GM18507 (cell line): ENCODE results near the gene ETNK2.

ENCODE experiments used
- DNase-seq: peaks from one replicate; pipeline ENCODE4 v3.0.0; 2011; ENCODE audit warnings: low read depth; ENCODE audit not compliant: insufficient read length; ENCODE audit errors: extremely low spot score
- FAIRE-seq: peaks from 2 replicates; lab custom pipeline; 2011; peaks lifted over from hg19 to GRCh38; lab: Jason Lieb, UNC

The ETNK2 gene, protein sequence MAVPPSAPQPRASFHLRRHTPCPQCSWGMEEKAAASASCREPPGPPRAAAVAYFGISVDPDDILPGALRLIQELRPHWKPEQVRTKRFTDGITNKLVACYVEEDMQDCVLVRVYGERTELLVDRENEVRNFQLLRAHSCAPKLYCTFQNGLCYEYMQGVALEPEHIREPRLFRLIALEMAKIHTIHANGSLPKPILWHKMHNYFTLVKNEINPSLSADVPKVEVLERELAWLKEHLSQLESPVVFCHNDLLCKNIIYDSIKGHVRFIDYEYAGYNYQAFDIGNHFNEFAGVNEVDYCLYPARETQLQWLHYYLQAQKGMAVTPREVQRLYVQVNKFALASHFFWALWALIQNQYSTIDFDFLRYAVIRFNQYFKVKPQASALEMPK

DNA sequence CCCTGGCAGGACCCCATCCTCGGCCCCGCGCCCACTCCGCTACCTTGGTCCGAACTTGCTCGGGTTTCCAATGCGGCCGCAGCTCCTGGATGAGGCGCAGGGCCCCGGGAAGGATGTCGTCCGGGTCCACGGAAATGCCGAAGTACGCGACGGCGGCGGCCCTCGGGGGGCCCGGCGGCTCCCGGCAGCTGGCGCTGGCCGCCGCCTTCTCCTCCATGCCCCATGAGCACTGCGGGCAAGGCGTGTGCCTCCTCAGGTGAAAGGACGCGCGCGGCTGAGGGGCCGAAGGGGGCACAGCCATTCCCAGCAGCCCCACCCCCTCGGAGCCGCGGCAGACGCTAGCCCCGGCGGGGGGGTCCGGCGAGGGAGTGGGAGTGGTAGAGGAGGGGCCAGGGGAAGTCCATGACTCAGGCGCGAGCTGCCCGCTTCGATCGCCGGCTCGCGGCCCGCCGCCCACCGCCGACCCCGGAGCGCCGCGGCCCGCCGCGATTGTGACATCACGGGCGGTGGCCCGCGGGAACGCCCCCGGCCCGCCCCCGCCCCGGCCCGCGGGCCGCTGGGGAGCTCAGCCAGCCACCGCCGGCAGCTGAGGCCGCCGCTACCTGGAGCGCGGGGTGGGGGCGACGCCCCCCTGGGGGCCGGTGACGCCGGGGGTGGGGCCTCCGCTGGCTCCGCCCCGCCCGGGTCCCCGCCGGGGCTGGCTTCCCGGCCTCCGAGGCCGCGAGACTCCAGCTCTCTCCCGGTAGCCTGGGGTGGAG, at the start of gene ETNK2:
Gene ETNK2, minus strand, starts transcription at position 493 of the 758 bp plus-strand sequence. Its CDS starts 192 bp downstream, at position 301.
- FAIRE-seq (no peak), DNase-seq (no peak)

DNA sequence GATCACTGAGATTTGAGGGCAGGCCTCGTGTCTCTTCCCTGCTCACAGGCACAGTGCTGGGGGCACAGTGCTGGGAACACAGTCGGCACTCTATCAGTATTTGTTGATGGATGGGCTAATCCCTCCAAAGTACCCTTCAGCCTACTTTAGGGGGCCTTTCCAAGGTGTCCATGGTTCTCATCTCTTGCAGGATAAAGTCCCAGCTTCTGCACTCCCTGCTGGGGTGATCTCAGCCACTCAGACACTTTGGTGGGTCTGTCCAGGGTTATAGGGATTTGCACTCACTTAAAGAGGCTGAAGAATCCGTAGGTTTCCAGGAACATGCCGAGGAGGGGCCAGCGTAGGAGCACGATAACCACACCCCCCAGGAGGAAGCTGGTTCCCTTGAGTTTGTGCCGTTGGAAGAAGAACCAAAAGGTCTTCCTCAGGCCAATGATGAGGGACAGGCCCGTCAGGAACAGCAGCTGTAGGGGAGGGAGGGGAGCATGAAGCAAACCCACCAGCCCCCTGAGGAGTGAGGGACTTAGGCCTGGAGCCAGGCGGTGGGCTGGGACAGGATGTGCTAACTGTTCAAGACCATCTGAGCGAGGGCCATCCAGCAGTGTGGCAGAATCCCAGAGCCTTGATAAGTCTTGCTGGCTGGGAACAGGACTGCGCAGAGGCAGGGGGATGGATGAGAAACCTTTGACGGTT, 49.6 kb upstream of the ETNK2 start:
- DNase-seq (no peak), FAIRE-seq (no peak)

DNA sequence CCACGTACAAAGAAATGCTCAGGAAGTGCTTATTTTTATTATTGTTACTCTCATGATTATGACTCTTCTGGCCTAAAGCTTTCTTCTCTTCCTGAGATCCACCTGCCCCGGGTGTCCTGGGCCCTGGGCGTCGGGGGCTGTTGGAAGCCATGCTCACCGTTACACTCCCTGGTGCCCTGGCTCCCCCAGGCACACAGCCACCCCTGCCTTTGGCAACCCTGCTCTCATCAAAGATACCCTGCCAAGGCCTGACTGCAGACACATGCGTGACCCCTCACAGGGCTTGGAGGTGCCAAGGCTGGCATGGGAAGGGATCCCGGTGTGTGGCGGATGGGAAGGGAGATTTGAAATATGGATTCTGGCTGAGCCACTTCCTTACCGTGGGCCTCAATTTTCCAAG, 47.7 kb upstream of the ETNK2 start:
- no peak for FAIRE-seq

DNA sequence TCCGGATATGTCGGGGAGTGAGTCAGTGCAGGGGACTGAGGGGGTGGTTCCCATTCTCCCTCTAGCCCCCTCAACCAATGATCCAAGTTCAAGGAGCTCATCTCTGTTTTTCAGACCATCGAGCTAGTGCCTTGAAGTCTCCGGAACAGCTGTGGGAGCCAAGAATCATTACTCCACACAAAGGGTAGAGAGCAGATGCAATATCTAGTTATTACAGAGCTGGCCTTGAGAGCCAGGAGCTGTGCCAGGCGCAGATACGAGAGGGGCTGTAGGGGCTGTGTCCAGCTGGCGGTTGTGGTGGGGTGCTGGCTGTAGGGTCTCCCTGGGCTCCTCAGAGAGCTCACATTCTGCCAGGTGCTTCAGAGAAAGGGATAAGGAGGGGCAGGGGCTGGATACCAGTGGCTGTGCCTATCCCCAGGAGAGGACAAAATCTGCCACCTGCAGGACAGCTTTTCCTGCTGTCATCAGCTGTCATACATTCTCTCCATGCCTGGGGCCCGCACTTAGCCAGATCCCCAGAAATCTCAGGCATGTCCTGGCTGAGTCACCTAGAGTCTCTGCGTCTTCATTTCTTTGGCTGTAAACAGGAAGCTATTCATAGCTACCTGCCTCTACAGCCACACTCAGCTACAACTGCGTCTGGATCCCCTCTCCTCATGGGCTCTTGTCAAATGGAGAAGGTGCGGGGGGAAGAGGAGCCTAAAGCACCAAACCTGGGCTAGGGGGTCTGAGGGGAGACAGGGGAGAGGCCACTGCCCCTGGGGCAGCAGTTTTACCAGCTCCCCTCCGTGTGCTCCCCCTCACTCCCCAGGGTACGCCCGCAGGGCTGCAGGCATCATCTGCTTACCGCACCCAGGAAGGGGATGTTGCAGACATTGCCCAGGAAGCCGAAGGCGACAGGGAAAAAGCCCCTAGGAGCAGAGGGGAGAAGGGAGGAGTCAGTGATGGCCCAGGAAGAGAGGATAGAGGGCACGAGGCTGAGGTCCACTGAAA, 46.8 kb upstream of the ETNK2 start:
- no peak for FAIRE-seq

More for the DNA sequence above, 47.7 kb upstream of the ETNK2 start:
- no peak for DNase-seq

DNA sequence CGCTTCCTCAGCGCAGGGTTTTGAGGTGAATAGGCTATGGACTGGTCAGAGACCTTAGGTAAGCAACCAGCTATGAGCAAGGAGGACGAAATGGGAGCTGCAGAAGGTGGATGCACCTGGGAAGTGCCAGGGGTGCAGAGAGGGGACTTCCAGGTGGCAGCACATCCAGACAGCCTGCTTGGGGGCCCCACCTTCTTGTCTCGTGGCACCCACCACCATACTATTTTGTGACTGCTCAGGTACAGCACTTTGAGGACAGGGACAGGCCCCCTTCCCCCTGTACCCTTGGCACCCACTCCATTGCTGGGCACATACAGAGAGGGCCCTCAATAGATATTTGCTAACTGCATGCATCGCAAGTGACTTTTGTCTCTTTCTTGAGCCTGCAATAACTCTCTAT, 45.2 kb upstream of the ETNK2 start:
- FAIRE-seq (no peak), DNase-seq (no peak)

More for the DNA sequence above, 46.8 kb upstream of the ETNK2 start:
- no peak for DNase-seq

DNA sequence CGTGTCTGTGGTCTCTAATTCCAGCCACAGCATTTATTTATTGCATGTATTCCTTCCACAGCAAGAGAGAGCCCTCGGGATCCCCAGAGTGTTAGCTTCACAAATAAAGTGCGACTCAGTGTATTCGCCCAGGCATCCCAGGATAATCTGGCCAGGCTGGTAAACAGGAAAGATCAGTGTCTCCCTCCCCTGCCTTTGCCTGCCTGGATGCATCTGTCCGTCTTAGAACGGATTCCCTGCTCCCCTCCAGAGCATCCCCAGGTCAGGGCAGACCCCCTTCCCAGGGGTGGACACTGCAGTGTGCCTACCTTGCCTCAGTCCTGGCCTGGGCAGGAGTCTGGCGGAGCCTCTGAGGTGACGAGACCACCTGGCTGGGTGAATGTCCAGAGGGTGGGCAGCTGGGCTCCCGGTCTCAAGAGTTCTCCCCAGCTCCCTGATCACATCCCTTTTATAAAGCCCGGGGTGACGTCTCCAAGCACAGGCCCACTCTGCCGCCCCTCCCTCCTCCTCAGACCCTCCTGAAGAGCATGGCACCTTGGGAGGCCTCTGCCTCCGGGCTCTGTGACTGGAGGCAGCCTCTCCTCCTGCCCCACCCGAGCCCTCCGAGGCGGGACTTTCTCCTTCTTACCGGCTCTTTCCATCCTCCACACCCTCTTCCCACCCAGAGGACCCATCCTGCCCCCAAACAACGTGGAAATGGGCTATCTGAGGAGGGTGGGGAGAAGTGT, 44.4 kb upstream of the ETNK2 start, which contains the start of gene KISS1:
Gene KISS1, minus strand, starts transcription at position 424 of the 728 bp plus-strand sequence. CDS start 3,615 bp downstream, outside the sequence.
- DNase-seq (no peak), FAIRE-seq (no peak)

DNA sequence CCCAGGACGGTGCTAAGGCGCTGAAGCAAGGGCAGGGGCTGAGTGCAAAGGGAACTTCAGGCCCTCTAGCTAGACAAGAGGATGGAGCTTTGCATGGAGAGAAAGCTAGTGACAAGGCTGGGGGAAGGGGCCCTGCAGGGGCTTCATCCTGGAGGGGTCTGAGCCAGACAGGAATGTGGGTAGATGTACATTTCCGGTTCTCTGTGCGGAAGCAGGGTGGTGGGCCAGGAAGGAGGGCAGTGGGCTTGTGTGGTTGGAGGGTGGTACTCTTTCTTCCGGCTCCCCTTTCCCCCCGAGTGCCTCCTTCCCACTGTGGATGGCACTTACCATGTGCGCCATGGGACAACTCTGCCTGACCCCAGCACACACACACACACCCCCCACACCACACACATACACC, 42.9 kb upstream of the ETNK2 start:
- FAIRE-seq (no peak), DNase-seq (no peak)

DNA sequence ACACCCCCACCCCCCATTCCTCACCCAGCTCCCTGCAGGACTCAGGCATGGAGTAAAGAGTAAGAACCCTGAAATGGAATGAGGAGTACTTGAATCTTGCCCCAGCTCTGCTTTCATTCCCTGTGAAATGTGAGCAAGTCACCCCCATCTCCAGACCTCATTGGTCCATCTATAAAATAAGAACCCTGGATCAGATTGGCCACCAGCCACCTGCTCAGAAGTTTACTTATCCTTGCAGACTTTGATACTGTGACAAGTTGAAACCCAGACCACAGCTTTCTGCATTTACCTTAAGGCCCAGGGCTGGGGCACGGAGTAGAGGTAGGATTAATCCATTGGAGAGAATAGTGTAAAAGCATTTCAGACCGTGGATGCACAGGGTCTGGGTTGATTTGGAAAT, 42.2 kb upstream of the ETNK2 start:
- no peak for DNase-seq

DNA sequence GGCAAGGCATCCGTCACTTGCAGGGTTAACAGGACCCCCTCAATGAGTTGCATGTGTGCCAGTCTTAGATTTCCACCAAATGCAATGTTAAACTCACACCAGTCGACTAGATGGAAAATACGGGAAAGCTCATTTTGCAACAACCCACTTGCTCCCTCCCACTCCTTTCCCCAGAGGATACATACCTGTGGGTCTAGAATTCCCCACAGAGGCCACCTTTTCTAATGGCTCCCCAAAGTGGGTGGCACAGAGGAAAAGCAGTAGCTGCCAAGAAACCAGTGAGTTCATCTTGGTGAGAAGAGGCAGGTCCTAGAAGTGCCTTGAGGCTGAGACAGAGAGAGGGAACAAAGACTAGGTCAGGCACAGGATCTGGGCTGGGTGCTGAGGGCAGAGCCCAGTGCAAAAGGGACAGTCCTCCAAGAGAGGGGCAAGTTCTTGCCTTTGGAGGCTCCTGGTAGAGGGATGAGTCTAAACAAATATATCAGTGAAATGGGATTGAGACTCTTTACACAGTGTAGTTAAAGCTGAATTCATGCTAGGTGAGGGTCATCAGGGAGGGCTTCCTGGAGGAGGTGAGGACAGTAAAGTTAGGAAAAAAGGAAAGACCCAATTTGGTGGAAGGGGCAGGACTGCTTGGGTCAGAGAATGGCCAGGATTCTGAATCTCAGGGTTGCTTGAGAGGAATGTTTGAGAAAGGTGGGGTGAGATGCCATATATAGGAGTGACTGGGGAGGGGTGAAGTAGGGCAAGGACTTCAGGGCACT, 40.9 kb upstream of the ETNK2 start:
- FAIRE-seq (no peak), DNase-seq (no peak)

More for the DNA sequence above, 42.2 kb upstream of the ETNK2 start:
- FAIRE-seq: no peak

DNA sequence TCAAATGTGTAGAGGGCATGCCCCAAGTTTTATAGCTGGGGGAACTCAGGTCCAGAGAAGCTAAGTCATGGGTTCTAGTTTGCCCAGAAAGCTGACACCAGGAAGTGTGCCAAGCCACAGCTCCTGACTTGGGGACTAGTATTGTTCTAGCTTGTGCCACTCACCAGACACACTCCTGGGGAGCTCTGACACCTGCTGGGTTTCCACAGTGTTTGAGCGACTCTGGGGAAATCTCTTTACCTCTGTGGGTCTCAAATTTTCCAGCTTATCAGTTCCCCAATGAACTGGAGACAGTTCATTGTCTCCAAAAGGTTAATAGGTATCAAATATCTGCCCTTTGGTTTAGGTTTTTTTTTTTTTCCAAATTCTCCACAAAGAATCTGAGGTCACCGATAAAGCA, 40.2 kb upstream of the ETNK2 start:
- FAIRE-seq (no peak), DNase-seq (no peak)

DNA sequence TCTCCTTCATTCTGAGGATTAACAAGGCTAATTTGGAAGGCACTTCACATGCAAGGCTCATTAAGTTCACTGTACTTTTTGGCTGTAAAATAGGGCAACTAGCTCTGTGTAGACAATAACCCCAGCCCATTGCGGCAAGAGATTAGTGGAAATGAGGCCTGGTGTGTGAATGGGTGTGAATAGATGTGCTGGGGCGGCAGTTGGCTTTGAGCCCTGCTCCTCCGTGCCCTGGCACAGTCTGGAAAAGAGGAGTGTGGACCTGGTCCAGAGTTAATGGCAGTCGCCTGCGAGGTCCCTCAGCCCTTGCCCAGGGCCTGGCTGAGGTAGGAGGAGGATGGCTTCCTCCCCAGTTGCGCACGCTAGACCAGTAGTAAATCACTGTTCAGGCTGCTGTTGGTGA, 39.6 kb upstream of the ETNK2 start:
- no peak for DNase-seq

DNA sequence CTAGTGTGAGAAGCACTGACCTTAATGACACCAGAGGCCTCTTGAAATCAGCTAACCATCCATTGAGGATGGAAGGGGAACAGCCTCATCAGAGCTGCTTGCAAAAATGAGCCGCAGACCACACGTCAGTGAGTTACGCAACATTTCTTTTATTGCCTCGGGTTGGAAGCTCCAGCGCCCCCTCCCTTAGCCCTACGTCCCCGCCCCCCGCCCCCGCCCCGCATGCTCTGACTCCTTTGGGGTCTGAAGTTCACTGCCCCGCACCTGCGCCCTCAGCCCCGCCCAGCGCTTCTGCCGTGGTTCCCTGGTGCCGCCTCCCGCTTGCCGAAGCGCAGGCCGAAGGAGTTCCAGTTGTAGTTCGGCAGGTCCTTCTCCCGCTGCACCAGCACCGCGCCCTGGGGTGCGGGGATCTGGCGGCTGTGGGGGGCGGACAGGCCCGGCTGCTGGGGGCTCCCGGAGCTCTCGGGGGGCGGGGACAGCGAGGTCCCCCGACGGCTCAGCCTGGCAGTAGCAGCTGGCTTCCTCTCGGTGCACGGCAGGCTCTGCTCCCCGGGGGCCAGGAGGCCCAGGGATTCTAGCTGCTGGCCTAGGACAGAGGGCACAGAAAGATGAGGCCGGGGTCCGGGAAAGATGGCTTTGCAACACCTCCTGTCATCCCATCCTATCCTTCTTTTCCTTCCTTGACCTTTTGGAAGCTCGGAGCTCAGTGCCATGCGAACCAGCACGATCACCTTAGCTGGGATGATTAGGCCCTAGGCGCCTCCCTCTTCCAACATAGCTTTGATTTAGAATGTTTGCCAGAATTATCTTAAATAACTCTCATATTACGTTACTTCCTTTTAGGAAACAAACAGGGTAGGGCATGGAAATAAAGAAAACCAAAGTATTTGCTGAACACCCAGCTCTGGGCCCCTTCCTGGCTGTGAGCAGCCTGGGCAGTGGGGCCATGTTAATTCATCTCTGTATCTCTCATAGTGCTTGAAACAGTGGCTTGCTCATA, 38.7 kb upstream of the ETNK2 start:
- DNase-seq (no peak), FAIRE-seq (no peak)

More for the DNA sequence above, 39.6 kb upstream of the ETNK2 start:
- no peak for FAIRE-seq

DNA sequence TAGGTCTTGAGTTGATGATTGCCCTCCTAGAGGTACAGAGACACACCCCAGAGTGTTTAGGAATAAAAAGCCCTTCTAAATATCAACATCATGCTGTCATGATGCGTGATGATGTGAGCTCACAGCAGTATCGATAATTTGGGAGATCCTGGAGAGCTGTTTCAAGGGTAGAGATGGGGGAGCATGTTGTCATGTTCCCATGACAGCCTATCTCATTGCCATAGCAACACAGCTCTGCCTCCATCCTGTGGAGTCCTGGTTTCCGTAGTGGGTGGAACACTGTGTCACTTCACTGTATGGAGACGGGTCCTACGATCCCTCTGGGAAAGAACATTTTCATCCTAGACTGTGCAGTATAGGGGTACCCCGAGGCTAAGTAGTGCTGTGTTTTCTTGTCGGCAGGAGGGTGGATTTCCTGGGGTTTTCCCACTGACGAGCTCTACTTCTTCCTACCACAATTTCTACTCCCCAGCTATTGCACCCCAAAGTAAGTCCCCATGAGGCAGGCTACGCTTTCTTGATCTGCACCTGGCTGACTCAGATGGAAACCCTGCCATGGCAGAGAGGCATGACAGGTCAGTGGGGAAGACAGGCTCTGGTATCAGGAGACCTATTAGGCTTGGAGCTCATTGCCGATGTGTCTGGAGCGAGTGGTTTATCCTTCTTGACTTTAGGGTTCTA, 37.3 kb upstream of the ETNK2 start:
- no peak for DNase-seq

DNA sequence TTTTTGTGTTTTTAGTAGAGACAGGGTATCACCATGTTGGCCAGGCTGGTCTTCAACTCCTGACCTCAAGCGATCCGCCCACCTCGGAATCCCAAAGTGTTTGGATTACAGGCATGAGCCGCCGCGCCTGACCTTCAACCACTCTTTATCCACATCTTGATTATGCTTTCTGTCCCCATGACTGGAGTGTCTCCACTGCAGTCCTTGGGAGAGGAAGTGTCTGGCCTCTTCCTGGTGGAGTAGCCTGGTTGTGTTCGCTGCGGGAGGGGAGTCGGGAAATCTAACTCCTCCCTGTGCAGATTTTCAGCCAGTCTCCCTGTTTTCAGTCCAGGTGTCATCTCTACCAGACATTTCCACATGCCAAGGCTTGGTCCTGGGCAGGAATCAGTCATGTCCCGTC, 34.8 kb upstream of the ETNK2 start:
- DNase-seq (no peak), FAIRE-seq (no peak)

More for the DNA sequence above, 37.3 kb upstream of the ETNK2 start:
- FAIRE-seq: peak; percentile 55

DNA sequence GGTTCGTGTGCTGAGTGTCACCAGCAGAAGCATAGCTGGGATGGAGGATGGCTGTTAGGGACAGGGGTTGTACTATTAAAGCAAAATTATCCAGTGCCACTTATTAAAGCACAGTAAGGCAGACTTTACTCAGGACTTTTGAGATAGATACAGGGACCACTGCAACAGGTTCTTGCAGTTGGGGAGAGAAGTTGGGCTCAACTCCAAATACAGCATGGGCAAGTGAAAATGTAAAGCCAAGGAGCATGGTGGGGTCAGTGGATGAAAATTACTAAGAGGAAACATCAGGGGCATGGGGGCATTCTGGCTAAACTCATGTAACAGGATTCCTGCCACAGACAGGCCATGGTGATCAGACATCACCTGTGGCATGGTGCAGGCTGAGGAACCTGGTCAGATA, 29.3 kb upstream of the ETNK2 start:
- FAIRE-seq (no peak), DNase-seq (no peak)

DNA sequence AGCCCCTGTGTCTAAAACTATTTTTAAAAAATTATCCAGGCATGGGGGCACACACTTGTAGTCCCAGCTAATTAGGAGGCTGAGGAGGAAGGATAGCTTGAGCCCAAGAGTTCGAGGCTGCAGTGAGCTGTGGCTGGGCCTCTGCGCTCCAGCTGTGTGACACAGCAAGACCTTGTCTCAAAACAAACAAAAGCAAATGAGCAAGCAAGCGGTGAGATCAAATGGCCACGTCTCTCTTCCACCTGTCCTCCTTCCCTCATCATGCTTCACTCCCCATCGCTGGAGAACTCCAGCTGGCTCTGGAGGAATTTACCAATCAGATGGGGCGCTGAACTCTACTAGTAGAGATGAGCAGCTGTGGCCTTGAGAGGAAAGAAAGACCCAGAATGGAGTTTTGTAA, 28.3 kb upstream of the ETNK2 start:
- FAIRE-seq (no peak), DNase-seq (no peak)
